Natural killer cell (primary cell): Measurements from ENCODE around the gene KIFAP3. TPM values are rescaled to one million over a fixed set of nuclear protein-coding genes. Genes with fewer than 3 reads are reported as not detected.

Experiments used
- ATAC-seq, 3 donors: fragments of 150-1000 bp in 2 of 3; fragments of 200-7000 bp in 1 of 3; cut with Tn5 transposase; 1 replicate in 1 of 3; 2 replicates in 2 of 3; pipeline ENCODE4 v1.10.0; 2021; ENCODE audit warnings: mild to moderate bottlenecking in 2 of 3, moderate library complexity in 2 of 3
- DNase-seq, 2 donors: peaks; one replicate each; pipeline versions ENCODE4 v3.0.0 to v3.0.0-alpha.2; 2013 to 2021; ENCODE audit warnings: mixed read lengths in 1 of 2
- H3K27ac ChIP-seq: one replicate; pipeline ENCODE4 v1.5.1; 2013; ENCODE audit warnings: mild to moderate bottlenecking, low read length
- H3K27me3 ChIP-seq: one replicate; pipeline ENCODE4 v1.6.1; 2013; ENCODE audit warnings: low read length; ENCODE audit not compliant: control insufficient read depth, insufficient read depth
- H3K36me3 ChIP-seq: one replicate; pipeline ENCODE4 v1.6.1; 2013; ENCODE audit warnings: low read length; ENCODE audit not compliant: control insufficient read depth, insufficient read depth
- H3K4me1 ChIP-seq: one replicate; pipeline ENCODE4 v1.6.1; 2013; ENCODE audit warnings: low read length; ENCODE audit not compliant: control insufficient read depth, insufficient read depth
- H3K4me3 ChIP-seq: one replicate; pipeline ENCODE4 v1.5.1; 2013; ENCODE audit warnings: low read length
- H3K9me3 ChIP-seq: one replicate; pipeline ENCODE4 v1.6.1; 2013; ENCODE audit warnings: low read length; ENCODE audit not compliant: control insufficient read depth, insufficient read depth
- H3K27ac Mint-ChIP-seq, 2 donors: one replicate each; pipeline ENCODE4 v1.8.0; 2022; ENCODE audit warnings: mild to moderate bottlenecking in 2 of 2, mixed read lengths in 2 of 2, moderate library complexity in 1 of 2
- H3K27me3 Mint-ChIP-seq, 2 donors: one replicate each; pipeline ENCODE4 v1.8.0; 2022; ENCODE audit warnings: low read depth in 2 of 2, mixed read lengths in 2 of 2
- H3K36me3 Mint-ChIP-seq: one replicate; pipeline ENCODE4 v1.8.0; 2022; ENCODE audit warnings: mixed read lengths
- H3K4me1 Mint-ChIP-seq, 2 donors: one replicate each; pipeline ENCODE4 v1.8.0; 2022; ENCODE audit warnings: mixed read lengths in 2 of 2
- H3K4me3 Mint-ChIP-seq: one replicate; pipeline ENCODE4 v1.8.0; 2022; ENCODE audit warnings: mild to moderate bottlenecking, moderate library complexity, mixed read lengths
- H3K9me3 Mint-ChIP-seq, 2 donors: one replicate each; pipeline ENCODE4 v1.8.0; 2022; ENCODE audit warnings: mixed read lengths in 2 of 2
- WGBS: methylation state at CpG from one replicate; pipeline ENCODE4 v1.1.7; 2013; ENCODE audit warnings: missing lambda C conversion rate; ENCODE audit not compliant: insufficient coverage; 5-methylcytosine and 5-hydroxymethylcytosine counted together
- intact Hi-C: fragments of 100-400 bp; cut with micrococcal nuclease; formaldehyde crosslinking; loops from one replicate; pipeline ENCODE4 v1.14.2; 2022
- total RNA-seq, 4 donors: library from RNA; stranded (reverse); fragments of 120-200 nt in 1 of 4; gene quantifications; one replicate each; pipeline versions ENCODE4 v1.2.3 to v1.2.4, GENCODE V29; 2013 to 2022
- TF ChIP-seq, protein P1 (sequence below): fragments of 200-600 bp; IDR thresholded peaks from one replicate; pipeline ENCODE4 v1.8.0; 2022; ENCODE audit warnings: antibody characterized with exemption

KIFAP3 gene
- total RNA-seq, 3 donors from 2014 or later (not counting 1 experiment from before 2014, with no cell fraction given) = 31.0 to 34.3 (median 33.7) TPM

DNA sequence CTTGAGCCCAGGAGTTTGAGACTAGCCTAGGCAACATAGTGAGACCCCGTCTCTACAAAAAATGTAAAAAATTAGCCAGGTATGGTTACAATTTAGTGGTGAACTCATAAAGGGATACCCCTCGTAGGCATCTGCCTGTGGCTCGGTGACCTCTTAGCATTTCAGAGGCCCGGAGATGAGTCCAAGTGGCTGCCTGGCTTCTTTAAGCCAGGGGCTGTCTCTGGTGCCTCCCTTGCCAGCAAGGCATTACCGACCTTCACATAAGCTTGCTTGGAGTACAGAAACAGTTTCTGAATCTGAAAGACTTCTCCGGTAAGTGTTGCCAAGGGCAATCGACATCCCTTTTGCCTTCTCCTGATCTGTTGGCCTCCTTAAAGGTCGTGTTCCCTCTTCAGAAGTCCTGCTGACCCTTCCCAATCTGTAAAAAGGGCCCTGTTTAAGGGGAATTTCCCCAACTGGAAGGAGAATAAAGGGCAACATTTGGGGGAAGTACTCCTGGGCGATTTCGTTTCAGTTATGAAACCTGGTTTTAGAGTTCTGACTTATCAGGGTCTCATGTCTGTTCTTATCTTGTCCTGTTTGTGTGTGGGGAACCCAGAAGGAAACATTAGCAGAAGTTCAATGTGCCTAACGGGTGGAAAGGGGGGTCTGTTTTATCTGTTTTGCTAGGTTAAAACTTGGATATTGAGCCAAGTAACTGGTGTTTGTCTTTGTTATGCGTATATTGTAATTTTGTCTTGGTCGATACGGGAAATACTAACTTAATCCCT, 32.9 kb downstream of the KIFAP3 start:
- 92% methylated on average over 12 of the region's 14 CpGs for whole genome bisulfite sequencing
- Mint-ChIP-seq H3K4me3 (no peak overlapping the region), H3K27ac (peak overlapping the region in 1 of 2 donors; percentile 49)

DNA sequence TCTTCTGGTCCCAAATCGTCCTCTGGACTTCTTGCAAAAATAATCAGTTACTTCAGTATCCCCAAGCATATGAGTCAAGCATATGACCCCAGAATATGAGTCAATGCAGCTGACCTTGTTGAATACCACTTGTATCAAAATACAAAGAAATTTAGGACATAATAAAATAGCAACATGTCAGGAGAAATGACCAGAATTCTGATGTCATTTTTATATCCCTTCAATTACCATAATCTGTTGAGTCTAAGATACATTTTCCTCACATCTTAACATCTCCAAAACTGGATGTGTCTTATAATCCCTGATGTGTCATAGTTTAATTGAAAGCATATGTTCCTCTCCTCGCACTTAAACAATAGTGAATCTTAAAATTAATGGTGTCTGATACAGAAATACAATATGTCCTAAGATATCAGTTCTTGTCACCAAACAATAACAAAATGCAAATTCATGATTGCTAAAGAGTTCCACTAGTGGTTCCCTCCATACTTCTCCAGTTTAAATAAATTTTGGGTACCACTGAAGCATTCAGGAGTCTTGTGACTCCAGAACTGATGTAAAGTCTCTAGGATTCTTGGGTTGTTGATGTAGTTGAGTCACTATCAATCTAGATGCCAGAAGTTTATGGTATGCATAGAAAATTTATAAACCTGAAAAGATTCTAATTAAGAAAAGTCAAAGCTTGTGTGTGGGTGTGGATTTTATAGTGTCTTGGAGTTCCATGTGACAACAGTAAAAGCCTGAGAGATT, 41.8 kb downstream of the KIFAP3 start:
- peaks cover 39% of the 10 kb centered on the region for H3K36me3 ChIP-seq
- WGBS = 95% methylated on average over 1 of the region's 2 CpGs
- no peaks in the 10 kb centered on the region for H3K9me3 Mint-ChIP-seq
- H3K27me3 ChIP-seq = no peaks in the 10 kb centered on the region
- peaks cover 7 to 15% of the 10 kb centered on the region in 2 donors for H3K4me1 Mint-ChIP-seq
- H3K9me3 ChIP-seq = peaks cover 4% of the 10 kb centered on the region
- no peak overlapping the region for H3K27ac Mint-ChIP-seq
- ATAC-seq = no peak
- H3K4me3 Mint-ChIP-seq = no peak overlapping the region
- H3K27me3 Mint-ChIP-seq = no peaks in the 10 kb centered on the region
- DNase-seq = no peak
- TF ChIP-seq, protein P1, sequence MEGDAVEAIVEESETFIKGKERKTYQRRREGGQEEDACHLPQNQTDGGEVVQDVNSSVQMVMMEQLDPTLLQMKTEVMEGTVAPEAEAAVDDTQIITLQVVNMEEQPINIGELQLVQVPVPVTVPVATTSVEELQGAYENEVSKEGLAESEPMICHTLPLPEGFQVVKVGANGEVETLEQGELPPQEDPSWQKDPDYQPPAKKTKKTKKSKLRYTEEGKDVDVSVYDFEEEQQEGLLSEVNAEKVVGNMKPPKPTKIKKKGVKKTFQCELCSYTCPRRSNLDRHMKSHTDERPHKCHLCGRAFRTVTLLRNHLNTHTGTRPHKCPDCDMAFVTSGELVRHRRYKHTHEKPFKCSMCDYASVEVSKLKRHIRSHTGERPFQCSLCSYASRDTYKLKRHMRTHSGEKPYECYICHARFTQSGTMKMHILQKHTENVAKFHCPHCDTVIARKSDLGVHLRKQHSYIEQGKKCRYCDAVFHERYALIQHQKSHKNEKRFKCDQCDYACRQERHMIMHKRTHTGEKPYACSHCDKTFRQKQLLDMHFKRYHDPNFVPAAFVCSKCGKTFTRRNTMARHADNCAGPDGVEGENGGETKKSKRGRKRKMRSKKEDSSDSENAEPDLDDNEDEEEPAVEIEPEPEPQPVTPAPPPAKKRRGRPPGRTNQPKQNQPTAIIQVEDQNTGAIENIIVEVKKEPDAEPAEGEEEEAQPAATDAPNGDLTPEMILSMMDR = no peak
- H3K4me1 ChIP-seq = no peaks in the 10 kb centered on the region
- peaks cover 10% of the 10 kb centered on the region for H3K36me3 Mint-ChIP-seq
- H3K27ac ChIP-seq = no peak overlapping the region
- H3K4me3 ChIP-seq = no peak overlapping the region
- intact Hi-C loops = no loop called here

More for the DNA sequence above, 32.9 kb downstream of the KIFAP3 start:
- Histone ChIP-seq H3K4me3 (no peak overlapping the region), H3K27ac (no peak overlapping the region), H3K27me3 (no peaks in the 10 kb centered on the region), H3K9me3 (no peaks in the 10 kb centered on the region), H3K36me3 (peaks cover 28% of the 10 kb centered on the region), H3K4me1 (no peaks in the 10 kb centered on the region)
- Mint-ChIP-seq H3K36me3 (peaks cover 8% of the 10 kb centered on the region), H3K4me1 (peaks cover 16 to 22% of the 10 kb centered on the region in 2 donors), H3K27me3 (no peaks in the 10 kb centered on the region), H3K9me3 (no peaks in the 10 kb centered on the region)
- TF ChIP-seq, protein P1 = no peak
- peak in 1 of 3 donors; percentile 52 for ATAC-seq
- intact Hi-C loops = no loop called here
- no peak for DNase-seq

DNA sequence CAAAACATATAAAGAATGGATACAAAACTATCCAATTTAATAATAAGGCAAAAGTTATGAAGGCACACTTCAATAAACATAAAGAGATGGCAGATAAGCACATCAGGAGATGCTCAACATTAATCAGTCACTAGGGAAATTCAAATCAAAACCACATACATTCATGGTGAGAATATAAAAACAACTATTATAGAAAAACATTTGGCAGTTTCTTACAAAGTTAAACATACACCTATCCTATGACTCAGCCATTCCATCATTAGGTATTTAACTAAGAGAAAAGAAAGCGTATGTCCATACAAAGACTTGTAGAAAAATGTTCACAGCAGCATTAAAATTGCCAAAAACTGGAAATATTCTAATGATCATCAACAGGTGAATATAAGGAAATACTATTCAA, 44.3 kb downstream of the KIFAP3 start:
- Histone ChIP-seq H3K27me3 (no peaks in the 10 kb centered on the region), H3K27ac (no peak overlapping the region), H3K4me1 (no peaks in the 10 kb centered on the region), H3K36me3 (peaks cover 32% of the 10 kb centered on the region), H3K4me3 (no peak overlapping the region), H3K9me3 (peaks cover 4% of the 10 kb centered on the region)
- intact Hi-C loops = no loop called here
- ATAC-seq (no peak), DNase-seq (no peak)
- Mint-ChIP-seq H3K4me1 (peaks cover 13 to 15% of the 10 kb centered on the region in 2 donors), H3K36me3 (peaks cover 26% of the 10 kb centered on the region), H3K27ac (no peak overlapping the region), H3K4me3 (no peak overlapping the region), H3K27me3 (no peaks in the 10 kb centered on the region), H3K9me3 (peaks cover 0 to 4% of the 10 kb centered on the region in 2 donors)
- TF ChIP-seq, protein P1 = no peak
- WGBS = no CpG with 5 or more reads among the region's 1 CpG
